Right lobe of liver (tissue), 4 donors: ENCODE results near the gene IQCH.

Experiments used
- CTCF ChIP-seq, 4 donors: fragments of 200-600 bp in 3 of 4; fragments of 450-650 bp in 1 of 4; IDR thresholded peaks; one replicate each; pipeline versions ENCODE4 v1.5.1 to v1.8.0; 2016 to 2022; ENCODE audit warnings: antibody characterized with exemption in 4 of 4, mild to moderate bottlenecking in 2 of 4
- POLR2A ChIP-seq: fragments of 450-650 bp; IDR thresholded peaks from one replicate; pipeline ENCODE4 v1.6.1; 2017; ENCODE audit warnings: antibody characterized with exemption, mild to moderate bottlenecking
- donor health status: DM: no; HTN: no; CAD: no.
- donor health status: DM: no; HTN: no; CAD: no.
- donor health status: DM: no; HTN: yes; CAD: no.

- TF ChIP-seq CTCF (IDR thresholded peaks at IDR 0.05) (no peak), POLR2A (no peak)
These were observed 203.9 kb downstream of the IQCH start for GRCh38 chr15:67458331-67459029.
